NCI-H2107 treated with DMSO at 0.1 percent for 48 hours (cell line): ENCODE measurements around the gene OR5AS1.
"Not testable (repeated sequence)": the region's sequence is repeated elsewhere in the genome, so short reads cannot be mapped to it uniquely, and the experiment has no call there.

Source experiments
- DNase-seq: peaks from one replicate; lab custom pipeline; 2025; ENCODE audit not compliant: unreplicated experiment; lab: John Stamatoyannopoulos, UW

OR5AS1 gene

DNA sequence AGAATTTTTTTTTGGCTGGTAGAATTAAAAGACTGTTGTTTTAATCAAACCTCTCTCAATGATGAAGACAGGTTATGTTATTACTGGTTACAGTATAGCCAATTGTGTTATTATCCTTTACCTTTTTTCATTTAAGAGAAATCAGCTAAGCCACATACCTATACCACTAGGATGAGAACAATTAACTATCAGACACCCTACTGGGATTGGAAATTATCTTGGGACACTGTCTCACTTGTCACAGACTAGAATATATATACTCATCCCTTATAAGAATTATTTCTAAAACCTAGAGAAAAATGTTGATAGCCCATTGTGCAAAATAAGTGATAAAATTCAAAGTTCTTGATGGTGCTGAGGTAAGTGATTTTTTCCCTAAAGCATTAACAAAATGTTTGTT is at the start of gene OR5AS1:
Gene OR5AS1 (plus strand): TSS at position 301 of the 400 bp plus-strand sequence. CDS start 2,765 bp downstream, outside the sequence.
- no peak for DNase-seq

DNA sequence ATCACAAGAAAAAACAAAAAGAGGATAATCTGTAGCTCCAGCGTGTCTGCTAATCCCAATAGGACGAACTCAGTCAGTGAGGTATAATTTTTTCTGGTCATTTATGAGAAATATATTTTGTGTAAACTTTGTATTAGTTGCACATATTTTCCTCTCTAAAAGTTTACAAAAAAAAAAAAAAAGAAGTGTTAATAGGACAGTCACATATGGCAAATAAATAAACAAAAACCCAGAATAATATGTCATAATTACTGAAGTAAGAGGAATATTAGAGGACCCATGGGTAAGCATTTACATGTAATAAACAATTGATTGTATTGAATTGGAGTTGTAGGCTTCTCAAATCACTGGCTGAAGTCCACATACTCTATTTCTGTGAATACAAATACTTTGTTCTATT is 32.9 kb upstream of the OR5AS1 start, which contains the start of gene OR5F1:
Gene OR5F1 (minus strand): TSS at position 101 of the 400 bp plus-strand sequence. CDS start 0 bp downstream, at position 101.
- DNase-seq: no peak

DNA sequence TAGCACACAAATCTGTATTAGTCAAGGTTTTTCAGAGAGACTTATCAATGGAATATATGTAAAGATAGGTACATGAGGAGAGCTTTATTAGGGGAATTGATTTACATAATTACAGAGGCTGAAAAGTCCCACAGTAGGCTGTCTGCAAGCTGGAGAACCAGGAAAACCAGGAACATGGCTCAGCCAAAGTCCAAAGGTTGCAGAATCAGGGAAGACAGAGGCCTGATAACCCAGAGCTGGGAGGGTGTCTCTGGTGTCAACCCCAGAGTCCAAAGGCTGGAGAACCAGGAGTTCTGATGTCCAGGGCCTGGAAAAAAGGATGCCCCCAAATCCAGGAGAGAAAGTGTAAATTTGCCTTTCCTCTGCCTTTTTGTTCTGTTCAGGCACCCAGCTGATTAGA is 16.7 kb upstream of the OR5AS1 start:
- DNase-seq: no peak

DNA sequence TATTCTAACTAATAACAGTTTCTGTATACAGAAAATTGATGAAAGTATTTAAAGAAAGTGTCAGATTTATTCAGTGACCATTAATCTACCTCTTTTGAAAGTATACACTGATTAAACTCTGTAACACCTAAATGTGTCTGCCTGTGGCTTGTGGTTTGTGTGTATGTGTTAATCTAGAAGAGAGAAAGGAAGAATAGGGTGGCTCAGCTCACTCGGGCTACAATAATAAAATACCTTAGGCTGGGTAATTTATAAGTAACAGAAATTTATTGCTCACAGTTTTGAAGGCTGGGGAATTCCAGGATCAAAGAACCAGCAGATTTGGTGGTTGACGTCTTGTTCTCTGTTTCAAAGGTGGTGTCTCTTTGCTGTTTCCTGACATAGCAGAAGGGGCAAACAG is 13.6 kb upstream of the OR5AS1 start:
- no peak for DNase-seq

DNA sequence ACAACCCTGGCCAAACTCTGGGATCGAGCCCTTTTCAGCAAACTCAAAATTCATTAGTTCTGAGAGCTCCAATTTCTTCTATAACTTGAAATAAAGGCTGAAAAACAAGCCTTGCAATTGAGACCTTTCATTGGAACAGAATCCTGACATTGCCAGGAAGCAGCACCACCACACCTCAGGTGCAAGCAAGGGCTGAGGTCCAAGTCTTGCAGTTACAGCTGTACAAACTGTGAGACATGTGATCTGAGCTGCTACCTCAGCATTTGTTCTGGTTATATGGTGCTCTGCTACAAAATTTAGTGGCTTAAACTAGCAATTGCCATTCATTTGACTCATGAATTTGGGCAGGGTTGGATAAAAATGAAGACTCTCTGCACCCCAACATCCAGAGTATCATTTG is 18.1 kb downstream of the OR5AS1 start:
- DNase-seq: no peak

DNA sequence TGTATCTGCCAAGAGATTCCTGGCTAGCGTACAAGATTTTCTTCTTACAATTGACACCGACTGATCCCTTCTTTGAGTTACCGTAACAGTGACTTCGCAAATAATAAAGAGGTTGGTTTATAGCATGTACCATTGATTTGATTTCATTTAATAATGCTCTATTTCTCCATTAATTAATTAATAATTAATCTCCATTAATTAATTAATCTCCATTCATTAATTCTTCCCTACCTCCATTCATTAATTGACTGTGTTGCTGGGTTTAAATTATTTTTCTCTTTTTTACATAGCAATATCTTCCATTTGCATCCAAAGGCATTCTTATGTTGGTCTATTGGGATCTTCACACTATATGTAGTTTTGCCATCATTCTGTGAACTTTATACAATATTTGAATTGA is 21.0 kb downstream of the OR5AS1 start:
- DNase-seq: no peak

DNA sequence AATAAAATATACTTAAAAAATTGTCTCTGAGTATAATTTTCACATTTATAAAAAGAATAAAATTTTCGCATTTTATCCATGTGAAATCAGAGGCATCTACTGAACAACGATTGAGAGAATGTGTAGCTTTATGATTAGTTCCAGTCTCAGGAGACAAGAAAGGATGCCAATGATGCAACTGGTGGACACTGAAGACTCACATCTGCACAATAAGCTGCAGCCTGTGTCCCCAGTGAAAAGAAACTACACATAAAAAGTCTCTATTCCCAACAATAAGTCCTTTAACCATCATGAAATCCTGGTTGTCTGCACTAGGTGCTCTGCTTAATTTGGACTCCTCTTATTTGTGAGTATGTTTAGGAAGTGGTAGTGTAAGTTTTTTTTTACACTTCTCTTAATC is 22.0 kb downstream of the OR5AS1 start:
- DNase-seq: no peak

DNA sequence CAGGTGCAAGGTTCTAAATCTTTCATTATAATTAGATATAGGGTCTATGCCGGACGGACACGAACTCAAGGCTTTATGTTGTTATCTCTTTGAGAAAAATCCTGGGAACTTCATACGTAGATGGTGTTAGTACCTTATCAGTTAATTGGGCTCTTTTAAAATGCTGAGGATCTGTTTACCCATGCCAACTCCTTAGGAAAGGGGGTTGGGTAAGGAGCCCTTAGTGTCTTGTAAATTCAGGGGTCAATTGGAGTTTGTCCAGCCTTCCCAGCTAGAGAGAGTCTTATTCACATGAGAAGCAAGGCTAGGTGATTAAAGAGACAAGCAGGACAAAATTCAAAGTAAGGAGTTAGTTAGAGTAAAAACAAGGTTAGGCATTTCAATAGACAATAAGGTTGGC is 28.9 kb downstream of the OR5AS1 start:
- DNase-seq: not testable (repeated sequence)

DNA sequence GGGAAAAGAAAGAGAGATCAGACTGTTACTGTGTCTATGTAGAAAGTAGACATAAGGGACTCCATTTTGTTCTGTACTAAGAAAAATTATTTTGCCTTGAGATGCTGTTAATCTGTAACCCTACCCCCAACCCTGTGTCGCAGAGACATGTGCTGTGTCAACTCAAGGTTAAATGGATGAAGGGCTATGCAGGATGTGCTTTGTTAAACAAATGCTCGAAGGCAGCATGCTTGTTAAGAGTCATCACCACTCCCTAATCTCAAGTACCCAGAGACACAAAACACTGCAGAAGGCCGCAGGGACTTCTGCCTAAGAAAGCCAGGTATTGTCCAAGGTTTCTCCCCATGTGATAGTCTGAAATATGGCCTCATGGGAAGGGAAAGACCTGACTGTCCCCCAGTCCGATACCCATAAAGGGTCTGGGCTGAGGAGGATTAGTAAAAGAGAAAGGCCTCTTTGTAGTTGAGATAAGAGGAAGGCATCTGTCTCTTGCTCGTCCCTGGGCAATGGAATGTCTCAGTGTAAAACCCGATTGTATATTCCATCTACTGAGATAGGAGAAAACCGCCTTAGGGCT is 30.3 kb downstream of the OR5AS1 start:
- not testable (repeated sequence) for DNase-seq

DNA sequence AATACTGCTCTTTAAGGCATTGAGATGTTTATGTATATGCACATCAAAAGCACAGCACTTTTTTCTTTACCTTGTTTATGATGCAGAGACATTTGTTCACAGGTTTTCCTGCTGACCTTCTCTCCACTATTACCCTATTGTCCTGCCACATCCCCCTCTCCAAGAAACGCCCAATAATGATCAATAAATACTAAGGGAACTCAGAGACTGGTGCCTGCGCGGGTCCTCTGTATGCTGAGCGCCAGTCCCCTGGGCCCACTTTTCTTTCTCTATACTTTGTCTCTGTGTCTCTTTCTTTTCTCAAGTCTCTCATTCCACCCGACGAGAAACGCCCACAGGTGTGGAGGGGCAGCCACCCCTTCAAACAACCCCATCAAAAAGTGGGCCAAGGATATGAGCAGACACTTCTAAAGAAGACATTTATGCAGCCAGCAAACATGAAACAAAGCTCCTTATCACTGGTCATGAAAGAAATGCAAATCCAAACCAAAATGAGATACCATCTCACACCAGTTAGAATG is 30.9 kb downstream of the OR5AS1 start:
- not testable (repeated sequence) for DNase-seq

DNA sequence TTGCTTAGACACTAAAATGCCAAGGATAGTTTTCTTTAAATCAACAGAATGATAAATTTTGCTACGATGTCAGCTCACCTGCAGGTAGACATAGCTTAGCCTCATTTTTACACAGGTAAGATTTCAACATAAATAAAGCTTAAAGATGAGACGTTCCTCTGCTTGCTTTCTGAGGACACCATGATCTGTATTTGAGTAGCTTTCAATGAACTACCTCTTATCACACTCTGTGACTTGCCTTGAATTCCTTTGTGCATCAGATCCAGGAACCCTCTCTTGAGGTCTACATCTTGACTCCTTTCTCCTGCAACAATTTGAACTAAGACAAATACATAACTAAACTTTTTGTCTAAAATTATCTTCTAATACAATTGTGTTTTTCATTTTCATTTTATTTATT is 39.5 kb downstream of the OR5AS1 start:
- no peak for DNase-seq
